Measurements from ENCODE around the gene TLX1. TPM values are rescaled to one million over a fixed set of nuclear protein-coding genes. Genes with fewer than 3 reads are reported as not detected.

TLX1 gene
- total RNA-seq, 1 experiment from 2014 or later: not detected

GRCh38 chr10:101158459-101159058 lies 27.5 kb downstream of the TLX1 start:
- intact Hi-C loops (cut with micrococcal nuclease; ENCODE audit: unreplicated experiment): no loop called here
- H4K20me1 ChIP-seq (ENCODE audit: insufficient read depth): no peaks in the 10 kb centered on the region
- DNase-seq: no peak
- H3K79me2 ChIP-seq (ENCODE audit: low read depth): no peaks in the 10 kb centered on the region
- no peaks in the 10 kb centered on the region for H3K9me2 ChIP-seq (ENCODE audit: insufficient read depth)
- no peak overlapping the region for H3K27ac ChIP-seq
- no peak overlapping the region for H2AFZ ChIP-seq
- H3K9me3 ChIP-seq (ENCODE audit: insufficient read depth, low read depth): no peaks in the 10 kb centered on the region
- H3K36me3 ChIP-seq (ENCODE audit: low read depth): no peaks in the 10 kb centered on the region
- H3F3A ChIP-seq (ENCODE audit: insufficient read depth, low read depth): no peaks in the 10 kb centered on the region
- no peaks in the 10 kb centered on the region for H3K4me1 ChIP-seq (replicated peaks; ENCODE audit: insufficient read depth)
- peaks cover 43% of the 10 kb centered on the region for H3K27me3 ChIP-seq (ENCODE audit: insufficient read depth, low read depth)
- no TSS peak for BruUV-seq (replicated peaks)
- no peak overlapping the region for H3K4me3 ChIP-seq
- TF ChIP-seq EZH2 (IDR thresholded peaks at IDR 0.05; ENCODE audit: low read depth): no peak
- TF ChIP-seq CTCF (conservative IDR thresholded peaks at IDR 0.05): no peak
- no peak overlapping the region for H3K4me2 ChIP-seq
- ChIA-PET POLR2A (ENCODE audit: unreplicated experiment) (no interaction called here), CTCF (interaction anchor here (0.6 kb wide), 1 partner anchor 82 kb away, joined by 3 read pairs; no protein-coding TSS in a partner anchor)

GRCh38 chr10:101161494-101162299 lies 30.6 kb downstream of the TLX1 start:
- Histone ChIP-seq H3K4me3 (no peak overlapping the region), H3K9me3 (ENCODE audit: insufficient read depth, low read depth) (no peaks in the 10 kb centered on the region), H3K27ac (no peak overlapping the region), H3K4me2 (0 out of 2 replicates have a peak overlapping the region, but pooled peaks have one; percentile 19), H3F3A (ENCODE audit: insufficient read depth, low read depth) (no peaks in the 10 kb centered on the region), H3K27me3 (ENCODE audit: insufficient read depth, low read depth) (peaks cover 27% of the 10 kb centered on the region), H3K79me2 (ENCODE audit: low read depth) (no peaks in the 10 kb centered on the region), H4K20me1 (ENCODE audit: insufficient read depth) (no peaks in the 10 kb centered on the region), H3K9me2 (ENCODE audit: insufficient read depth) (no peaks in the 10 kb centered on the region), H2AFZ (no peak overlapping the region), H3K4me1 (replicated peaks; ENCODE audit: insufficient read depth) (no peaks in the 10 kb centered on the region), H3K36me3 (ENCODE audit: low read depth) (no peaks in the 10 kb centered on the region)
- no TSS peak for BruUV-seq (replicated peaks)
- ChIA-PET POLR2A (ENCODE audit: unreplicated experiment) (no interaction called here), CTCF (interaction anchor here (0.7 kb wide), 1 partner anchor 676 kb away, joined by 3 read pairs; no protein-coding TSS in a partner anchor)
- peak; percentile 44 to 48 for DNase-seq
- peak; percentile 88 for TF ChIP-seq CTCF (conservative IDR thresholded peaks at IDR 0.05)
- no peak for TF ChIP-seq EZH2 (IDR thresholded peaks at IDR 0.05; ENCODE audit: low read depth)
- intact Hi-C loops (cut with micrococcal nuclease; ENCODE audit: unreplicated experiment): loop anchor here (2.0 kb wide), 2 partner anchors 53 to 409 kb away; no protein-coding TSS in a partner anchor

- intact Hi-C loops (cut with micrococcal nuclease; ENCODE audit: unreplicated experiment): loop anchor here (2.0 kb wide), 1 partner anchor 408 kb away; no protein-coding TSS in a partner anchor
- BruUV-seq (replicated peaks): no TSS peak
- no peaks in the 10 kb centered on the region for H3K9me3 ChIP-seq (ENCODE audit: insufficient read depth, low read depth)
- no peaks in the 10 kb centered on the region for H3K79me2 ChIP-seq (ENCODE audit: low read depth)
- no peak overlapping the region for H2AFZ ChIP-seq
- no peaks in the 10 kb centered on the region for H3K4me1 ChIP-seq (replicated peaks; ENCODE audit: insufficient read depth)
- H3K27me3 ChIP-seq (ENCODE audit: insufficient read depth, low read depth): peaks cover 20% of the 10 kb centered on the region
- ChIA-PET CTCF (no interaction called here), POLR2A (ENCODE audit: unreplicated experiment) (no interaction called here)
- no peak overlapping the region for H3K4me3 ChIP-seq
- no peaks in the 10 kb centered on the region for H4K20me1 ChIP-seq (ENCODE audit: insufficient read depth)
- TF ChIP-seq EZH2 (IDR thresholded peaks at IDR 0.05; ENCODE audit: low read depth) (no peak), CTCF (conservative IDR thresholded peaks at IDR 0.05) (no peak)
- H3K36me3 ChIP-seq (ENCODE audit: low read depth): no peaks in the 10 kb centered on the region
- no peak overlapping the region for H3K4me2 ChIP-seq
- DNase-seq: no peak
- no peaks in the 10 kb centered on the region for H3F3A ChIP-seq (ENCODE audit: insufficient read depth, low read depth)
- H3K9me2 ChIP-seq (ENCODE audit: insufficient read depth): no peaks in the 10 kb centered on the region
- H3K27ac ChIP-seq: no peak overlapping the region
Measured at GRCh38 chr10:101162677-101163076, 31.6 kb downstream of the TLX1 start.
